Measurements from ENCODE around the gene LTBP2.

DNA sequence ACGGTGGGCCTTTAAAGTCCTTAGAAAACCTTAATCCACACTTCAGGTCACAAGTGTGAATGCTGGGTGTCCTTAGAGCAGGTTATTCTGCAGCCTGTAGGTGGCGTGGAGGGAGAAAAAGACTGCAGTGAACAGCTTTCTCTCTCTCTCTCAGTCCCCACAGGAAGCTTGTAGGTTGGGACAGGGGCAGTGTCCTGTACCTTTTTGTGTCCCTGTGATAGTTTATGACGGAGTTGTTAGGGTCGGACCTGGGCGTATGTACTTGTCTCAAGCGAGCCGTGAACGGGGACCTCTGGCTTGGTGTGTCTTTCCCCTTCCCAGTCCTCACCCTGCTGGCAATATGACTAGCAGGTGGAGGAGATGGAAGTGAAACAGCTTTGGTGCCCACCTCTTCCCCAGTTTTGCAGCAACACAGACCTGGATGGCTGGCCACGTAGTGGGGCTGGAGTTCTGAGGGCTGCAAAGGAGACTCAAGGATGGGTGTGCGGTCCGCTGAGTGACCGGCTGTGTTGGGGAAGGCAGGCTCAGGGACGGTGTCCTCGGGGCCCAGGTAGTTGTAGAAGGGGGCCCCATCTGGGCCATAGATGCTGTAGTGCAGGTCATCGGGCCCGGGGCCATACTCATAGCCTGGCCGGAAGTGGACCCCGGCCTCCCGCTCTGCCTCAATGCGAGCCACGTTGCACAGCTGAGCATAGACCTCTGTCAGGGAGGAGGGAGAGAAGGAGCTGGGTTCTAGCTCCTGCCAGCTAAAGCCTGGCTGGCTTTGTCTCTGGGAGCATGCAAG, 109.6 kb downstream of the LTBP2 start:
- no peak for TF ChIP-seq ZSCAN30 (tag by site-specific recombination; IDR thresholded peaks at IDR 0.05)
- TF ChIP-seq, protein P1, sequence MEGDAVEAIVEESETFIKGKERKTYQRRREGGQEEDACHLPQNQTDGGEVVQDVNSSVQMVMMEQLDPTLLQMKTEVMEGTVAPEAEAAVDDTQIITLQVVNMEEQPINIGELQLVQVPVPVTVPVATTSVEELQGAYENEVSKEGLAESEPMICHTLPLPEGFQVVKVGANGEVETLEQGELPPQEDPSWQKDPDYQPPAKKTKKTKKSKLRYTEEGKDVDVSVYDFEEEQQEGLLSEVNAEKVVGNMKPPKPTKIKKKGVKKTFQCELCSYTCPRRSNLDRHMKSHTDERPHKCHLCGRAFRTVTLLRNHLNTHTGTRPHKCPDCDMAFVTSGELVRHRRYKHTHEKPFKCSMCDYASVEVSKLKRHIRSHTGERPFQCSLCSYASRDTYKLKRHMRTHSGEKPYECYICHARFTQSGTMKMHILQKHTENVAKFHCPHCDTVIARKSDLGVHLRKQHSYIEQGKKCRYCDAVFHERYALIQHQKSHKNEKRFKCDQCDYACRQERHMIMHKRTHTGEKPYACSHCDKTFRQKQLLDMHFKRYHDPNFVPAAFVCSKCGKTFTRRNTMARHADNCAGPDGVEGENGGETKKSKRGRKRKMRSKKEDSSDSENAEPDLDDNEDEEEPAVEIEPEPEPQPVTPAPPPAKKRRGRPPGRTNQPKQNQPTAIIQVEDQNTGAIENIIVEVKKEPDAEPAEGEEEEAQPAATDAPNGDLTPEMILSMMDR (tag by site-specific recombination; IDR thresholded peaks at IDR 0.05), result 0 out of 2 replicates have a peak, but pooled peaks have one; percentile 19
- no peak for TF ChIP-seq ZNF585B (tag by site-specific recombination; IDR thresholded peaks at IDR 0.05)
- no peak for TF ChIP-seq ZNF571 (tag by site-specific recombination; IDR thresholded peaks at IDR 0.05)
- TF ChIP-seq ZNF843 (tag by site-specific recombination; IDR thresholded peaks at IDR 0.05), result no peak
- TF ChIP-seq ZNF558 (tag by site-specific recombination; IDR thresholded peaks at IDR 0.05), result no peak
- TF ChIP-seq ZNF549 (tag by site-specific recombination; IDR thresholded peaks at IDR 0.05), result no peak
- TF ChIP-seq, protein P2, sequence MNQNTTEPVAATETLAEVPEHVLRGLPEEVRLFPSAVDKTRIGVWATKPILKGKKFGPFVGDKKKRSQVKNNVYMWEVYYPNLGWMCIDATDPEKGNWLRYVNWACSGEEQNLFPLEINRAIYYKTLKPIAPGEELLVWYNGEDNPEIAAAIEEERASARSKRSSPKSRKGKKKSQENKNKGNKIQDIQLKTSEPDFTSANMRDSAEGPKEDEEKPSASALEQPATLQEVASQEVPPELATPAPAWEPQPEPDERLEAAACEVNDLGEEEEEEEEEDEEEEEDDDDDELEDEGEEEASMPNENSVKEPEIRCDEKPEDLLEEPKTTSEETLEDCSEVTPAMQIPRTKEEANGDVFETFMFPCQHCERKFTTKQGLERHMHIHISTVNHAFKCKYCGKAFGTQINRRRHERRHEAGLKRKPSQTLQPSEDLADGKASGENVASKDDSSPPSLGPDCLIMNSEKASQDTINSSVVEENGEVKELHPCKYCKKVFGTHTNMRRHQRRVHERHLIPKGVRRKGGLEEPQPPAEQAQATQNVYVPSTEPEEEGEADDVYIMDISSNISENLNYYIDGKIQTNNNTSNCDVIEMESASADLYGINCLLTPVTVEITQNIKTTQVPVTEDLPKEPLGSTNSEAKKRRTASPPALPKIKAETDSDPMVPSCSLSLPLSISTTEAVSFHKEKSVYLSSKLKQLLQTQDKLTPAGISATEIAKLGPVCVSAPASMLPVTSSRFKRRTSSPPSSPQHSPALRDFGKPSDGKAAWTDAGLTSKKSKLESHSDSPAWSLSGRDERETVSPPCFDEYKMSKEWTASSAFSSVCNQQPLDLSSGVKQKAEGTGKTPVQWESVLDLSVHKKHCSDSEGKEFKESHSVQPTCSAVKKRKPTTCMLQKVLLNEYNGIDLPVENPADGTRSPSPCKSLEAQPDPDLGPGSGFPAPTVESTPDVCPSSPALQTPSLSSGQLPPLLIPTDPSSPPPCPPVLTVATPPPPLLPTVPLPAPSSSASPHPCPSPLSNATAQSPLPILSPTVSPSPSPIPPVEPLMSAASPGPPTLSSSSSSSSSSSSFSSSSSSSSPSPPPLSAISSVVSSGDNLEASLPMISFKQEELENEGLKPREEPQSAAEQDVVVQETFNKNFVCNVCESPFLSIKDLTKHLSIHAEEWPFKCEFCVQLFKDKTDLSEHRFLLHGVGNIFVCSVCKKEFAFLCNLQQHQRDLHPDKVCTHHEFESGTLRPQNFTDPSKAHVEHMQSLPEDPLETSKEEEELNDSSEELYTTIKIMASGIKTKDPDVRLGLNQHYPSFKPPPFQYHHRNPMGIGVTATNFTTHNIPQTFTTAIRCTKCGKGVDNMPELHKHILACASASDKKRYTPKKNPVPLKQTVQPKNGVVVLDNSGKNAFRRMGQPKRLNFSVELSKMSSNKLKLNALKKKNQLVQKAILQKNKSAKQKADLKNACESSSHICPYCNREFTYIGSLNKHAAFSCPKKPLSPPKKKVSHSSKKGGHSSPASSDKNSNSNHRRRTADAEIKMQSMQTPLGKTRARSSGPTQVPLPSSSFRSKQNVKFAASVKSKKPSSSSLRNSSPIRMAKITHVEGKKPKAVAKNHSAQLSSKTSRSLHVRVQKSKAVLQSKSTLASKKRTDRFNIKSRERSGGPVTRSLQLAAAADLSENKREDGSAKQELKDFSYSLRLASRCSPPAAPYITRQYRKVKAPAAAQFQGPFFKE (tag by site-specific recombination; IDR thresholded peaks at IDR 0.05; ENCODE audit: borderline replicate concordance), result no peak
- TF ChIP-seq ZNF175 (tag by site-specific recombination; IDR thresholded peaks at IDR 0.05), result no peak
- TF ChIP-seq, protein P3, sequence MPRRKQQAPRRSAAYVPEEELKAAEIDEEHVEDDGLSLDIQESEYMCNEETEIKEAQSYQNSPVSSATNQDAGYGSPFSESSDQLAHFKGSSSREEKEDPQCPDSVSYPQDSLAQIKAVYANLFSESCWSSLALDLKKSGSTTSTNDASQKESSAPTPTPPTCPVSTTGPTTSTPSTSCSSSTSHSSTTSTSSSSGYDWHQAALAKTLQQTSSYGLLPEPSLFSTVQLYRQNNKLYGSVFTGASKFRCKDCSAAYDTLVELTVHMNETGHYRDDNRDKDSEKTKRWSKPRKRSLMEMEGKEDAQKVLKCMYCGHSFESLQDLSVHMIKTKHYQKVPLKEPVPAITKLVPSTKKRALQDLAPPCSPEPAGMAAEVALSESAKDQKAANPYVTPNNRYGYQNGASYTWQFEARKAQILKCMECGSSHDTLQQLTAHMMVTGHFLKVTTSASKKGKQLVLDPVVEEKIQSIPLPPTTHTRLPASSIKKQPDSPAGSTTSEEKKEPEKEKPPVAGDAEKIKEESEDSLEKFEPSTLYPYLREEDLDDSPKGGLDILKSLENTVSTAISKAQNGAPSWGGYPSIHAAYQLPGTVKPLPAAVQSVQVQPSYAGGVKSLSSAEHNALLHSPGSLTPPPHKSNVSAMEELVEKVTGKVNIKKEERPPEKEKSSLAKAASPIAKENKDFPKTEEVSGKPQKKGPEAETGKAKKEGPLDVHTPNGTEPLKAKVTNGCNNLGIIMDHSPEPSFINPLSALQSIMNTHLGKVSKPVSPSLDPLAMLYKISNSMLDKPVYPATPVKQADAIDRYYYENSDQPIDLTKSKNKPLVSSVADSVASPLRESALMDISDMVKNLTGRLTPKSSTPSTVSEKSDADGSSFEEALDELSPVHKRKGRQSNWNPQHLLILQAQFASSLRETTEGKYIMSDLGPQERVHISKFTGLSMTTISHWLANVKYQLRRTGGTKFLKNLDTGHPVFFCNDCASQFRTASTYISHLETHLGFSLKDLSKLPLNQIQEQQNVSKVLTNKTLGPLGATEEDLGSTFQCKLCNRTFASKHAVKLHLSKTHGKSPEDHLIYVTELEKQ (tag by site-specific recombination; IDR thresholded peaks at IDR 0.05; ENCODE audit: borderline replicate concordance), result no peak
